SK-N-MC (cell line): Measurements from ENCODE around the gene SEMA3A.
"Not testable (repeated sequence)": the region's sequence is repeated elsewhere in the genome, so short reads cannot be mapped to it uniquely, and the experiment has no call there.

Source experiments
- DNase-seq: peaks from one replicate; pipeline ENCODE4 v3.0.0-alpha.2; 2011; ENCODE audit warnings: low read depth, low spot score
- H3K27ac ChIP-seq: fragments of 200-600 bp; sonication (generic); 2 replicates; pipeline ENCODE4 v1.5.1; 2016; ENCODE audit warnings: mixed run types
- H3K36me3 ChIP-seq: fragments of 200-600 bp; sonication (generic); 2 replicates; pipeline ENCODE4 v1.6.1; 2017; ENCODE audit warnings: antibody characterized with exemption, low read length, mixed read lengths; ENCODE audit not compliant: insufficient read depth
- H3K4me3 ChIP-seq: fragments of 200-600 bp; sonication (generic); 2 replicates; pipeline ENCODE4 v1.5.1; 2016
- H3K9ac ChIP-seq: fragments of 200-600 bp; sonication (generic); 2 replicates; pipeline ENCODE4 v1.8.0; 2017; ENCODE audit warnings: mixed run types, mixed read lengths; ENCODE audit not compliant: insufficient read length
- H3K9me3 ChIP-seq: fragments of 200-600 bp; sonication (generic); 2 replicates; pipeline ENCODE4 v1.6.1; 2017; ENCODE audit warnings: low read depth, mild to moderate bottlenecking, antibody characterized with exemption, low read length, moderate library complexity, mixed read lengths
- EZH2 ChIP-seq: fragments of 200-600 bp; sonication (generic); IDR thresholded peaks from one replicate; pipeline ENCODE4 v1.6.1; 2017; ENCODE audit warnings: antibody characterized with exemption
- FOXP2 ChIP-seq: optimal IDR thresholded peaks from 2 replicates; pipeline ENCODE3; 2011; ENCODE audit warnings: mild to moderate bottlenecking, moderate library complexity; ENCODE audit not compliant: insufficient read depth; ENCODE audit errors: extremely low read length, control extremely low read depth
- POLR2AphosphoS5 ChIP-seq: IDR thresholded peaks from 2 replicates; pipeline ENCODE4 v1.6.1; 2012; ENCODE audit warnings: mild to moderate bottlenecking, low read depth, low read length, borderline replicate concordance

The SEMA3A gene

DNA sequence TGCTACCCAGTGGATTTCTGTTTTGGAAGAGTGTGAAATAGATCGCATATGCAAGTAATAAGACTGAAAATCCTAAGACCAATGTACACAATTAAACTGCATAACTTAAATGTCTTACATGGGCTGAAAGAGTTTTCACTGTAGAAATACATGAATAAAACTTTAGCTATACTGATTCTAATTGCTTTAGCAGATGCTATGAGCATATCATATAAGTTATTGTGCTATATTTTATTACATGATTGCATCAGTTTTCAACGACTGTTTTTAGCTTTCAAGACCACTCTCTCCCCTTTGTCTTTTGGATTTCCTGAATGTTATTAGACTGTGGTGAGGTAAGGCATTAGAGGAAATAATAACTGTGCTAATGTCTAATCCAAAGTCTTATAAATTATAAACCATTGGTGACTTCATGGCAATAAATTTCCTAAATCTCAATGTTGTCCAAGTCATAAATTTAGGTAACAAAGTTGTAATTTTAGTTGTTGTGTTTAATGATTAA is 124.5 kb downstream of the SEMA3A start:
- TF ChIP-seq FOXP2, result no peak
- TF ChIP-seq POLR2AphosphoS5, result no peak
- no peak for TF ChIP-seq EZH2
- no peaks in the 10 kb centered on the region for H3K9me3 ChIP-seq
- peak; percentile 50 for DNase-seq
- H3K27ac ChIP-seq, result peak overlapping the region; percentile 61
- peak overlapping the region; percentile 10; the same call in 1 of the 2 replicates for H3K4me3 ChIP-seq
- H3K36me3 ChIP-seq, result no peaks in the 10 kb centered on the region
- no peak overlapping the region for H3K9ac ChIP-seq

- H3K9ac ChIP-seq, result no peak overlapping the region
- H3K9me3 ChIP-seq, result no peaks in the 10 kb centered on the region
- H3K36me3 ChIP-seq, result no peaks in the 10 kb centered on the region
- H3K4me3 ChIP-seq, result no peak overlapping the region
- no peak for TF ChIP-seq FOXP2
- no peak for TF ChIP-seq EZH2
- TF ChIP-seq POLR2AphosphoS5, result no peak
- peak overlapping the region; percentile 64 for H3K27ac ChIP-seq
- no peak for DNase-seq
Measured at GRCh38 chr7:84069033-84069432, 125.6 kb downstream of the SEMA3A start.

DNA sequence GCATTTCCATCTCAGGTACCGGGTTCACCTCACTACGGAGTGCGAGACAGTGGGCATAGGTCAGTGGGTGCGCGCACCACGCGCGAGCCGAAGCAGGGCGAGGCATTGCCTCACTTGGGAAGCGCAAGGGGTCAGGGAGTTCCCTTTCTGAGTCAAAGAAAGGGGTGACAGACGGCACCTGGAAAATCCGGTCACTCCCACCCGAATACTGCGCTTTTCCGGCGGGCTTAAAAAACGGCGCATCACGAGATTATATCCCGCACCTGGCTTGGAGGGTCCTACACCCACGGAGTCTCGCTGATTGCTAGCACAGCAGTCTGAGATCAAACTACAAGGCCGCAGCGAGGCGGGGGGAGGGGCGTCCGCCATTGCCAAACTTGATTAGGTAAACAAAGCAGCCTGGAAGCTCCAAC is 132.1 kb downstream of the SEMA3A start:
- H3K9me3 ChIP-seq, DNase-seq, H3K4me3 ChIP-seq, H3K36me3 ChIP-seq, H3K9ac ChIP-seq, H3K27ac ChIP-seq: not testable (repeated sequence)

- no peak overlapping the region for H3K9ac ChIP-seq
- no peak for DNase-seq
- H3K36me3 ChIP-seq, result no peaks in the 10 kb centered on the region
- H3K4me3 ChIP-seq, result no peak overlapping the region
- no peak overlapping the region for H3K27ac ChIP-seq
- TF ChIP-seq FOXP2, result no peak
- TF ChIP-seq EZH2, result no peak
- no peak for TF ChIP-seq POLR2AphosphoS5
- H3K9me3 ChIP-seq, result no peaks in the 10 kb centered on the region
Measured at GRCh38 chr7:84060760-84061261, 133.8 kb downstream of the SEMA3A start.

GRCh38 chr7:84060000-84060399 is 134.6 kb downstream of the SEMA3A start:
- no peaks in the 10 kb centered on the region for H3K36me3 ChIP-seq
- H3K9me3 ChIP-seq, result no peaks in the 10 kb centered on the region
- H3K9ac ChIP-seq, result no peak overlapping the region
- no peak overlapping the region for H3K4me3 ChIP-seq
- TF ChIP-seq EZH2, result no peak
- TF ChIP-seq POLR2AphosphoS5, result no peak
- no peak for TF ChIP-seq FOXP2
- DNase-seq, result no peak
- no peak overlapping the region for H3K27ac ChIP-seq

- Histone ChIP-seq H3K4me3 (no peak overlapping the region), H3K27ac (no peak overlapping the region), H3K36me3 (no peaks in the 10 kb centered on the region), H3K9ac (no peak overlapping the region), H3K9me3 (no peaks in the 10 kb centered on the region)
- TF ChIP-seq EZH2, result no peak
- no peak for TF ChIP-seq FOXP2
- TF ChIP-seq POLR2AphosphoS5, result no peak
- no peak for DNase-seq
Measured at GRCh38 chr7:84058311-84059076, 136.1 kb downstream of the SEMA3A start.

DNA sequence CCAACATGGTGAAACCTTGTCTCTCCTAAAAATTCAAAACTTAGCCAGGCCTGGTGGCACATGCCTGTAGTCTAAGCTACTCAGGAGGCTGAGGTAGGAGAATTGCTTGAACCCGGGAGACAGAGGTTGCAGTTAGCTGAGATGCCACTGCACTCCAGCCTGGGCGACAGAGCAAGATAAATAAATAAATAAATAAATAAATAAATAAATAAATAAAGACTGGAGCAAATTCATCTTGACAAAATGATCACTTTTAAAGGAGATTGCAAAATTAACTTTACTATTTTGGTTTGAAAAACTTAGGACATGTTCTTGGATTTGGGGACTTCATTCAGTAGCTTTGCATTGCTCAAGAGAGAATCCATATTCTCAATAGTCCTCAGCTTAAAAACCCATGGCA is 137.0 kb downstream of the SEMA3A start:
- H3K4me3 ChIP-seq, result no peak overlapping the region
- no peak for DNase-seq
- H3K9ac ChIP-seq, result no peak overlapping the region
- no peaks in the 10 kb centered on the region for H3K36me3 ChIP-seq
- no peak overlapping the region for H3K27ac ChIP-seq
- TF ChIP-seq EZH2 (no peak), POLR2AphosphoS5 (no peak), FOXP2 (no peak)
- no peaks in the 10 kb centered on the region for H3K9me3 ChIP-seq

DNA sequence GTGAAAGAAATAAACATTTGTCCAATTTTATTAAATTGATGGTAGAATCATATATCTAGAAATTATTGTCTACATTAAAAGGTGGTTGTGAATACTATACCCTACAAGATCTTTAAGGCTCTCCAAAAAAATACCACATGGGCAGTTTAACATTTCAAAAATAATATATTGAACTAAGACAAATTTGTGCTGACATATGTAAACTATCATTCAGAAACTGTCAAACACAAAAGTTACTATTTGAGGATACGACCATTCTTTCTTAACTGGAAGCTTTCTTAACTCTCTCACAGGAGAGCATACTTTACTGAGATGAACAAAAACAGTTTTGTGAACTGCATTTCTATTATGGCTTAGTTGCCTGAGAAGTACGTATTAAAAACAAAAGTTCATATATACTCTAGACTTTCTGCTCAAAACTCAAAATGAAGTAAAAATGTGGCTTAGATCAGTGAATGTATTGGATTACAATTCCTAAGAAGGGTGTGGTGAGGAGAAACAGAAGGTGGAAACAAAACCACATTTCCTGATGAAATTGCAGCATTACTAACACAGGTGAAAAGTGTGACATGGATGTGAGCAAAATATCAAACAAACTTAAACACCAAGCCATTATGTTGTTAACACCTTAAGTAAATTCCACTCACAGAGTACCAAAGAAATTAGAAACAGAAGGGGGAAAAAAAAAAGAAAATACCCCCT is 138.5 kb downstream of the SEMA3A start:
- TF ChIP-seq POLR2AphosphoS5 (no peak), FOXP2 (no peak)
- Histone ChIP-seq H3K27ac (no peak overlapping the region), H3K9ac (no peak overlapping the region), H3K9me3 (no peaks in the 10 kb centered on the region), H3K36me3 (no peaks in the 10 kb centered on the region), H3K4me3 (no peak overlapping the region)
- DNase-seq, result no peak

DNA sequence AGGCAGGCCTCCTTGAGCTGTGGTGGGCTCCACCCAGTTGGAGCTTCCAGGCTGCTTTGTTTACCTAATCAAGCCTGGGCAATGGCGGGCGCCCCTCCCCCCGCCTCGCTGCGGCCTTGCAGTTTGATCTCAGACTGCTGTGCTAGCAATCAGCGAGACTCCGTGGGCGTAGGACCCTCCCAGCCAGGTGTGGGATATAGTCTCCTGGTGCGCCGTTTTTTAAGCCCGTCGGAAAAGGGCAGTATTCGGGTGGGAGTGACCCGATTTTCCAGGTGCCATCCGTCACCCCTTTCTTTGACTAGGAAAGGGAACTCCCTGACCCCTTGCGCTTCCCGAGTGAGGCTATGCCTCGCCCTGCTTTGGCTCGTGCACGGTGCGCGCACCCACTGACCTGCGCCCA is 139.4 kb downstream of the SEMA3A start:
- not testable (repeated sequence) for H3K36me3 ChIP-seq, H3K4me3 ChIP-seq, H3K9ac ChIP-seq, H3K9me3 ChIP-seq, H3K27ac ChIP-seq, DNase-seq
